ENCODE measurements around the gene ASIC2.
"Not testable (repeated sequence)": the region's sequence is repeated elsewhere in the genome, so short reads cannot be mapped to it uniquely, and the experiment has no call there.

Gene ASIC2

GRCh38 chr17:32985050-32985756, 307.9 kb downstream of the ASIC2 start:
- H3K27me3 Mint-ChIP-seq: peaks cover 15% of the 10 kb centered on the region
- DNase-seq: no peak
- H3K4me3 Mint-ChIP-seq: no peak overlapping the region

GRCh38 chr17:32981611-32982010, 311.5 kb downstream of the ASIC2 start:
- peaks cover 11 to 26% of the 10 kb centered on the region in 2 donors for H3K9me3 Mint-ChIP-seq
- H3K4me1 Mint-ChIP-seq, ATAC-seq, H3K27ac Mint-ChIP-seq, DNase-seq, H3K4me3 Mint-ChIP-seq: not testable (repeated sequence)
- H3K27me3 Mint-ChIP-seq: peaks cover 15% of the 10 kb centered on the region

More at GRCh38 chr17:32985050-32985756, 307.9 kb downstream of the ASIC2 start:
- ATAC-seq: no peak
- Mint-ChIP-seq H3K4me1 (no peaks in the 10 kb centered on the region), H3K9me3 (peaks cover 17 to 49% of the 10 kb centered on the region in 2 donors), H3K27ac (no peak overlapping the region)

GRCh38 chr17:32980230-32980629, 312.9 kb downstream of the ASIC2 start:
- Mint-ChIP-seq H3K9me3 (peaks cover 11 to 26% of the 10 kb centered on the region in 2 donors), H3K27ac (no peak overlapping the region), H3K4me3 (no peak overlapping the region), H3K4me1 (no peaks in the 10 kb centered on the region), H3K27me3 (peaks cover 15% of the 10 kb centered on the region)
- no peak for ATAC-seq
- no peak for DNase-seq

GRCh38 chr17:32976605-32977004, 316.5 kb downstream of the ASIC2 start:
- DNase-seq (no peak), ATAC-seq (no peak)
- Mint-ChIP-seq H3K9me3 (peaks cover 0 to under 1% of the 10 kb centered on the region in 2 donors), H3K27me3 (peaks cover under 1% of the 10 kb centered on the region), H3K4me1 (no peaks in the 10 kb centered on the region), H3K4me3 (no peak overlapping the region), H3K27ac (no peak overlapping the region)

GRCh38 chr17:32976131-32976530, 317.0 kb downstream of the ASIC2 start:
- H3K27me3 Mint-ChIP-seq: peaks cover 5% of the 10 kb centered on the region
- peaks cover 4% of the 10 kb centered on the region for H3K4me1 Mint-ChIP-seq
- DNase-seq (no peak), ATAC-seq (no peak)
- H3K4me3 Mint-ChIP-seq: no peak overlapping the region
- no peaks in the 10 kb centered on the region for H3K9me3 Mint-ChIP-seq
- H3K27ac Mint-ChIP-seq: no peak overlapping the region

GRCh38 chr17:32971171-32971570, 321.9 kb downstream of the ASIC2 start:
- ATAC-seq (peak; percentile 96), DNase-seq (peak; percentile 11 to 47)
- Mint-ChIP-seq H3K27me3 (peaks cover 10% of the 10 kb centered on the region), H3K4me3 (no peak overlapping the region), H3K27ac (peak overlapping the region in 1 of 2 donors; percentile 34), H3K4me1 (peaks cover 17% of the 10 kb centered on the region), H3K9me3 (no peaks in the 10 kb centered on the region)

- DNase-seq: no peak
- Mint-ChIP-seq H3K4me3 (no peak overlapping the region), H3K9me3 (no peaks in the 10 kb centered on the region), H3K4me1 (peaks cover 17% of the 10 kb centered on the region), H3K27me3 (peaks cover 17% of the 10 kb centered on the region), H3K27ac (no peak overlapping the region)
- no peak for ATAC-seq
Measured at GRCh38 chr17:32970281-32970680, 322.8 kb downstream of the ASIC2 start.

GRCh38 chr17:32969231-32969630, 323.9 kb downstream of the ASIC2 start:
- not testable (repeated sequence) for H3K27ac Mint-ChIP-seq, ATAC-seq, H3K9me3 Mint-ChIP-seq, H3K4me3 Mint-ChIP-seq, DNase-seq
- H3K4me1 Mint-ChIP-seq: peaks cover 17% of the 10 kb centered on the region
- peaks cover 27% of the 10 kb centered on the region for H3K27me3 Mint-ChIP-seq

- Mint-ChIP-seq H3K27ac (no peak overlapping the region), H3K4me3 (no peak overlapping the region), H3K27me3 (peaks cover 35% of the 10 kb centered on the region), H3K4me1 (no peaks in the 10 kb centered on the region), H3K9me3 (no peaks in the 10 kb centered on the region)
- no peak for ATAC-seq
- no peak for DNase-seq
Measured at GRCh38 chr17:32964541-32964940, 328.6 kb downstream of the ASIC2 start.
